Cerebellar nuclear complex (tissue), 1 donor: ENCODE results near the gene LRRC73.
A peak's percentile ranks its signal among the peaks of the same experiment; 100 is the strongest.
"Not testable (repeated sequence)": the region's sequence is repeated elsewhere in the genome, so short reads cannot be mapped to it uniquely, and the experiment has no call there.

ENCODE experiments used
- DNase-seq, 2 experiments: peaks; one replicate each; lab custom pipeline; 2025; lab: John Stamatoyannopoulos, UW

LRRC73 gene

DNA sequence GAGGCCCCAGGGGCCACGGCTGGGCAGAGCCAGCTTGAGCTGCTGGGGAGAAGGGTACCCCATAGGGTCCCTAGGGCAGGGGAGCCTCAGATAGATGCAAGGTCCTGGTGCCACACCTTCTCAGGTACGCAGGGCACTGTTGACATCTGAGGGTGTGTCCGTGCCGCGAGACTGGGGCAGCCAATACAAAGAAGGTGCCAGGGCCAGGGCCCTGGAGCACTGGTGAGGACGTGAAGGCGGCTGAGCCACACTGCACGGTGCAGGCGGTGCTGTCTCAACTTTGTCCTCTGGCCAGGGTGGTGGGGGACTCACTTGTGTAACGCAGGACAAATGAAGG lies 649 bp upstream of the LRRC73 start:
- no peak for DNase-seq

DNA sequence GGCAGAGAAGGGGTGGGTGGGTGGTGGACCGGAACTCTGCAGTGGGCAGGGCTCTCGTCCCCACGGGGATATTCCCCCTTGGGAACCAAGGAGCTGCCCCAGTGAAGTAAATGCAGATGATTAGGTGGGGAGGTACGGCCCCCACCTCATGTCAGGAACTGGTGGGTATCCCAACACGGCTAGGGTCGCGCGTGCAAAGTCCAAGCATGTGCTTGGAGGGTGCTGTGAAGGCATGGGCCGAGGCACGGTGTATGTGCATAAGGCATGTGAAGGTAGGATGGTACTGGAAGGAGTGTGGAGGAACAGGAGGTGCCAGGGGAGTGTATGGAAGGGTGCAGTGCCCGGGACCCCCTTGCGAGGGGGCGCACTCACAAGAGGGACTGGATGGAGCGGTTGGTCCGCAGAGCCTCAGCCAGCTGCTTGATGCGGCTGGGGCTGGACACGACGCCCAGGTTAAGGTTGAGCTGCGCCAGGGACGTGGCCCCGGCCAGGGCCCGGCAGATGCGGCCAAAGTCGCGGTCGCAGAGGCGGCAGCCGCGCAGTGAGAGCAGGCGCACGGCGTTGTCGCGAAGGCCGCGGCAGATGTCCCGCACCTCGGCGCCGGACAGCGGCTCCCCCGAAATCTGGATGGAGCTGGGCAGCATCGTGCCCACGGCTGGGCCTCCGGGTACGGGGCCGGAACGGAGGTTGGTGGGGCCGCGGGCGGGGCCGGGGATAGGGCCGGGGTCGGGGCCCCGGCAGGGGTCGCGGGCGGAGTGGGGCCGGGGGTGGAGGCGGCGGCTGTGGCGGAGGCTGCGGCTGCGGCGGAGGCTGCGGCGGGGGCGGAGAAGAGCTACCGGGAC lies 783 bp downstream of the LRRC73 start:
- no peak for DNase-seq

DNA sequence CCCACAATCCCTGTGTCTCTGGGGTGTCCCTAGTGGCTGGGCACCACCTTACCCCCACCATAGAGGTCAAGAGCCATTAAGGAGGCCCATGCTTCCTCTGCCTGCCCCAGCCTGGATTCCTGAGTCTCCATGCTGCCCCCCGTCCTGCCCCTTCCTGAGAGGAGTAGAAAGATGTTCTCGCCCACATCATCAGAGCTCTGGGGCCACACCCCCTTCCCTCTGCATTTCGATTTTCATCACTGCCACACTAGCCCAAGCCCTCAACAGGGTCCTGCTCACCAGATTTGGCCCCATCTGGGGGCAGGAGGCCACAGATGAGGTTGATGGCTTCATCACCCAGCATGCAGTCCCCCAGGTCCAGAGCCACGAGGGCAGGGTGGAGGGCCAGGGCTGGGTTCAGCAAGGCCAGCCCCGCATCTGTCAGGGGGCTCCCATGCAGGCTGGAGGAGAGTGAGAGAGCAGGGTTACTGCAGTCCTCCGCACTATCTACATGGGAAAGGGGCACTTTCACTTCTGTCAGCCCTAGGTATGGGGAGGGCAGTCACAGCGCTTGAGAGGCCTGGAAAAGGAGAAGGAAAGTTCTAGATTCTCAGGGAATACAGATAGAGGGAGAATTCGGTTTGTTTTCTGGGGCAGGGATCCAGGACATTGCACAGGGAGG lies 1.5 kb downstream of the LRRC73 start:
- no peak for DNase-seq

- DNase-seq, result peak in 1 of 2 experiments; percentile 23
These were observed 3.3 kb downstream of the LRRC73 start for GRCh38 chr6:43506667-43507471.

- DNase-seq, result no peak
These were observed 4.0 kb downstream of the LRRC73 start for GRCh38 chr6:43506171-43506570.

DNA sequence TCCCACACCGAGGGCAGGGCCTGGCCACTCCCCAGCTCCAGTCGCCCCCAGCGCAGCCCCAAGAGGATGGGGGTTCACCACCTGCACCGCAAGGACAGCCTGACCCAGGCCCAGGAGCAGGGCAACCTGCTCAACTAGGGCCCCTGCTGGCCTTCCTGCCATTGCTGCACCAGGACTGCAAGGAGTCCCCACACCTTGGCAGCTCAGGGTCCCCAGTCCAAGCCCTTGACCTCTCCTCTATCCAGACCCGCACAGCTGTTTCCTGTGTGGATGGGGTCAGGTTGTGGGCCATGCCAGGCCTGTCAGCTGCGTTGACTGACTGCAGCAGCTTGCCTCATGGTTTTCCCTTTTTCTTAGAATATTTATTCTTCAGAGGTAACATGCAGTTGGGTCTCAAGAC lies 4.4 kb downstream of the LRRC73 start:
- DNase-seq, result no peak

GRCh38 chr6:43504756-43505593 lies 5.2 kb downstream of the LRRC73 start:
- no peak for DNase-seq

DNA sequence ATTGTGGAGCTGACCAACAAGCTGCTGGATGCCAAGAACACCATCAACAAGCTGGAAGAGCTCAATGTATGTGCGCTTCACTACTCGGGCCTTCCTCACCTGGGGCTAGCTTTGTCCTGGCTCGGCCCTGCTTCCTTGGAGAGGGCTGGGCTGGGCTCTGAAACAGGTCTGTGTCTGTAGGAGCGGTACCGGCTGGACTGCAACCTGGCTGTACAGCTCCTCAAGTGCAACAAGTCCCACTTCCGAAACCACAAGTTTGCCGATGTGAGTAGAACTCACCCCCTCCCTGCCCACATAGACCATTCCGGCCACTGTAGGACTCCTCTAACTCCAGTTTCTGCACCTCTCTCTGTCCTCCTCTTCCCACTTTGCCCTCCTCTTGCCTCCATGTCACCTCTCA lies 6.7 kb downstream of the LRRC73 start:
- DNase-seq, result no peak

DNA sequence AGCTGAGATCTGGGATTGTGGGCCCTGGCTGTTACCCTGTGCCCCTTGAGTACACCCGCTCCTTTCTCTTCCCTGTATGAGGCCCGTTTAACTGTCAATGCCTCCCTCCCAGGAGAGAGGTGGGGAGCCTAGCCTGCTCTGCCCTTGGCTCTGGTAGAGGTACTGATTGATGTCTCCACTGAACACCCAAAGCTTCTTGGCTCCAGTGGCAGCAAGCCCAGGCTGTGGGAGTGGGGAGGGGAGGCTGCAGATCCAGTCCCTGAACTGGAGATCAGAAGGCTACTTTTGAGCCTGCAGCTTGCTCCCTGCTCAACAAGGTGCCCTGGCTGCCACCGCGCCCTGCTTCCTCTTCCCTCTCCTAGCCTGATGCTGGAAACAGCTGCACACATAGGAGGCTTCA lies 7.5 kb downstream of the LRRC73 start:
- DNase-seq, result no peak

- DNase-seq, result no peak
These were observed 9.2 kb downstream of the LRRC73 start for GRCh38 chr6:43500921-43501320.

GRCh38 chr6:43499028-43499815 lies 10.9 kb downstream of the LRRC73 start:
- DNase-seq, result no peak

- not testable (repeated sequence) for DNase-seq
These were observed 11.9 kb downstream of the LRRC73 start for GRCh38 chr6:43498291-43498690.

DNA sequence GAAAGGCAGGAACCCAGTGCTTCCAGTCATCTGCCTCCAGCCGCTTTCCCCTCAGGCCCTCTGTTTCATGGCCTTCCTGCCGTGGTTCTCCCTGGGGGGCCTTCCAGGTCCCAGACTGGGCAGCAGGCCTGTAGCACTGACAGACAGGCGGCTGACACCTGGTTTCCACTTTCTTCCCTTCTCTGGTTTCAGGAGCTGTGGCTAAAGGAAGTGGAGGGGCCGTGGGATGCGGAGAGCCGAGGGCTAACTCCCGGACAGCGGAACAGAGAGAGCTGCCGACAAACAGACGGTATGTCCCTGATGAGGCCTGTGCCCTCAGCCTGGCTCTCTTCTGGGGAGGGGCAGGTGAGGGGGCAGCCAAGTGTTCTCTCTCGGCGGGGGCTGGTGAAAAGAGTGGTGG lies 12.5 kb downstream of the LRRC73 start:
- no peak for DNase-seq

DNA sequence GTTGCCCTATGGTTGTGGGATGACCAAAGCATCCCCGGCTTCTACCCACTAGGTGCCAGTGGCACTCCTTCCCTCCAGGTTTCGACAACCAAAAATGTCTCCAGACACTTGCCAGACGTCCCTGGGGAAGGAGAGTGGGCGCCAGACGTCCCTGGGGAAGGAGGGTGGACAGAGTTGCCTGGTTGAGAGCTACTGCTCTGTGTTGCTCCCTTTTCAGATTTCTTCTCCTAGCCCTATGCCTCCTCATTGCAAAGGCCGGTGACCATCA lies 13.1 kb downstream of the LRRC73 start:
- no peak for DNase-seq

DNA sequence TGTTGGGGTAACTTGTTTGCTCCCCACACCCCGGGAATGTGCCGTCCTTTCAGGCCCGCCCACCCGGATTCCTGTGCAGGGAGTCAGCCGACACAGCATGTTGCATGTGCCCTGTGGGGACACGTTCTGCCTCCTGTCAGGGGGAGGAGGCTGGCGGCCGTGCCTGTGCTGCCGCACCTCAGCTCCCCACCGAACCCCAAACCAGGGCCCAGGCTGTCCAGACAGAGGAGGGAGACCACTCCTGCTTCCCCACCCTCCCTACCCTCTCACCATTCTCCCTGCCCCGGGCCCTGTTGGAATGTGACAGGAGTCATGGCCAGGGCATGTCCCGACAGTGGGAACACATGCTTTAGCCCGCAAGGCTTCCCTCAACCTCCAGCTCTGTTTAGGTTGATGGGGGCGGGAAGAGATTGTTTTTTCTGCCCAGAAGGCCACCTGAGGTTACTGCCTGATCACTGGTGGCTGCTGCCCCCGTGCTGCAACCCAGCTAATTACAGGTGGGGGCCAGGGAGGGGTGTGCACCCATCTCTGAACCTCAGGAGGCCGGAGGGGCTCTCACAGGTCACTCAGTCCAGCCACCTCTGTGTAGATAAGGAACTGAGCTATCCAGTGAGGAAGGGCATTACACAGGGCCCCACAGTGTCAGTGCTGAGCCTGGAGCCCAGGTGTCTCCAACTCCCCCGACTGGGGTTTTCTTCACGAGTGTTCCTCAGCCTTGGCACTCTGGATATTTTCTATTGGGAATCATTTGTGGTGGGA lies 13.6 kb downstream of the LRRC73 start:
- DNase-seq, result no peak

DNA sequence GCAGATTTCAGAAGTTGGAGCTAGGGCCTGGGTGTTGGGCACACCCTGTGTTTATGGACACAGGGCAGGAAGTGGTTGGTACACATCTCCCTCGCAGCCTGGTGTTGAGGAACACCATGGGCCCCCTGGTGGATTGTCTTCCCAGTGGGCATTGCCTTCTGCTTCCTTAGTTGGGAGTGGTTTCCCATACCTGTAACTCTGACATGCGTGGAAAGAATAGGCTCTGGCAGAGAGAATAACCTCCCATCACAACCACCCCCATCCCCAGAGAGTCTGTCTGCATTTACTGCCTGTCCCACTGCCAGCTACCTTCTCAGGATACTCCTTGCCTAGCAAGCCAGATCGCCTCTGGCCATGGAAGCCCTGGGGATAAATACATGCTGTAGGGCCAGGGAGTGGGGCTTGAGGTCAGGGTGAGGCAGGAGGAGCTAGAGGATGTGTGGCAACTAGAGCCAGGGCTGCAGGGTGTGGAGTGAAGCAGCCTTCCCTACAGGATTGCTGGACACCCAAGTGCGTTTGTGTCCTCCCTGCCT lies 14.7 kb downstream of the LRRC73 start:
- DNase-seq, result no peak

DNA sequence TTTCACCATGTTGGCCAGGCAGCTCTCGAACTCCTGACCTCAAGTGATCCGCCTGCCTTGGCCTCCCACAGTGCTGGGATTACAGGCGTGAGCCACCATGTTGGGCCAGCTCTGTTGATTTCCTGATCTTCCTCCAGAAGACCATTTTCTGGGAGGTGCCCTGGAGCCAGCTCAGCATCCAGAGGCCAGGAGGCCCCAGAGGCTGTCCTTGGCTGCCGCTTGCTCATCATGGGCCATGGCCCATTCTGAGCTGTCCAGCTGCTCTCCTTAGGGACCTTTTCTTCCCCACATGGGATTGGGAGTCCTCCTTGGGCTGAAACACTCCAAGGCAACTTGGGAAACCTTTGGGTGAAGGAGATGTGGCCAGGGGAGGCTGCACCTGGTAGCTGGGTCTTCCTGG lies 15.4 kb downstream of the LRRC73 start:
- no peak for DNase-seq

DNA sequence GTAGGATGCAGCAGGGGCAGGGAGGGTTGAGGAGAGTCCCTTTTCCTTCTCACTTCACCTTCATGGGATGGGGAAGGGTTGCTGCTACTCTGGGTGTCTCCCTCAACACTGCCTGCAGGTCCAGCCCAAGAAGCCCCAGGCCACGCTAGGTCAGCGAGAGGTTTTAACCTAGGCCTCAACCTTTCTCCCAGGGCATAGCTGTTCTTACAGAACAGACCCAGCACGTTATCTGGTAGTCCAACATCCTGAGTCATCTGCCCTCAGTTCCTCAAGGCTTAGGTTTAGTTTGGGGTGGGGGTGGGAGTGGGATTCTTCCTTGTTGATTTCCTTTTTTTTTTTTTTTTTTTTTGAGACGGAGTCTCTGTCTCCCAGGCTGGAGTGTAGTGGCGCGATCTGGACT lies 15.8 kb downstream of the LRRC73 start:
- DNase-seq, result no peak

DNA sequence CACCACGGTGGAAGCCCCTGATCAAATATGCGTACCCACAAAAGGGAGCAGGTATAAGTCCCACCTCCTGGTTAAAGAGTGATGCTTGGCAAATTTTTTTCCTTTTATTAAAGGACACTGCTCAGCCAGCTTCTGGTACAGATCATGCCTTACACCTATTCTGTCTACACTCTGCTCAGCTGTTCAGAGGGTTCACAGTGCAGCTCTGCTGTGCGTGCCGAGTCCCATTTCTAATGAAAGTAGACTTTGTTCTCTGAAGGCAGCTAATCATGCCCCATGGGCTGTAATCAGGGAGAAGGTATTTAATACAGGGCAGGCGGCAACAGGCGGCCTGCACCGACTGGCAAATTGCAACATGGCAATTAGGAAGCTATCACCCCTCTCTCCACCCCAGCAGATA lies 16.3 kb downstream of the LRRC73 start:
- no peak for DNase-seq

DNA sequence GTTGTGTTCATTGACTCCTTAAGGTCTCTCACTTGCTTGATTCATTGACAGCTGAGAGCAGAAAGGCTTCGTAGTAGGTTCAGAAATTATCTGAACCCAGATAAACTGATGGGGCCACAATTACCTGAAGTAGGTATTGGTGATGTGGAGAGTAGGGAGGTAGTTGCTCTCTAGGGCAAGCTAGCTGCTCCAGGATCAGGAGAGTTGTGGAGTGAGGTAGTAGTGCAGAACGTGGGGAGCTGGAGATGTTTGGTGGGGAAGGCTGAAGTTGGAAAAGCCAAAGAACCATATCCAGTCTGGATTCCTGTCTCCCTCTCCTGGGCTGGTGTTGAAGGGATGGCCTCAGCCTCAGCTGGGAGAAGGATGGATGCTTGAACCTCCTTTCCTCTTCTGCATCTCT lies 16.9 kb downstream of the LRRC73 start:
- DNase-seq, result no peak
